Purkinje cell (primary cell): ENCODE measurements around the gene ZNF320. TPM values are rescaled to one million over a fixed set of nuclear protein-coding genes. Genes with fewer than 3 reads are reported as not detected.

Experiments
- polyA plus RNA-seq: library from polyadenylated mRNA; unstranded; fragments of >200 nt; fragmentation: Nextera tagmentation; gene quantifications from 2 replicates; pipeline ENCODE4 v1.2.1, GENCODE V29; 2014

Gene ZNF320
- polyA plus RNA-seq, result 4.9 and 10.2 TPM in 2 replicates

GRCh38 chr19:52897138-52897935 is at the start of gene ZNF320:
ZNF320 (minus strand) TSS chr19:52897635; CDS start chr19:52890255, 7,380 bp downstream.

GRCh38 chr19:52922841-52923777 is 25.7 kb upstream of the ZNF320 start, which contains the start of gene ZNF888:
ZNF888 (minus strand) TSS chr19:52923428; CDS start chr19:52917873, 5,555 bp downstream.

GRCh38 chr19:52857378-52858191 is 39.9 kb downstream of the ZNF320 start, which contains the start of gene ZNF468:
ZNF468 (minus strand) TSS chr19:52857619; CDS start chr19:52854272, 3,347 bp downstream.

Other genes with a start within 250 kb of the ZNF320 start
- 3.1 and 5.0 TPM in 2 replicates for gene ZNF611, start 162.6 kb downstream of the ZNF320 start, polyA plus RNA-seq
- 0.93 and 4.1 TPM in 2 replicates for gene ZNF600, start 110.8 kb downstream of the ZNF320 start, polyA plus RNA-seq
- 4.6 and 6.3 TPM in 2 replicates for gene ZNF28, start 76.0 kb downstream of the ZNF320 start, polyA plus RNA-seq
- gene ZNF468, start 40.0 kb downstream of the ZNF320 start, polyA plus RNA-seq, result 4.8 and 10.1 TPM in 2 replicates
- 0.38 TPM in 1 of 2 replicates, not detected in the other for gene ZNF888, start 25.8 kb upstream of the ZNF320 start, polyA plus RNA-seq
- gene ZNF816, start 65.2 kb upstream of the ZNF320 start, polyA plus RNA-seq, result 1.2 and 7.5 TPM in 2 replicates
- gene ERVV-1, start 116.3 kb upstream of the ZNF320 start, polyA plus RNA-seq, result not detected in 2 replicates
- gene ERVV-2, start 147.1 kb upstream of the ZNF320 start, polyA plus RNA-seq, result not detected in 2 replicates
- gene ZNF160, start 205.8 kb upstream of the ZNF320 start, polyA plus RNA-seq, result 6.8 and 8.2 TPM in 2 replicates
- 46.1 and 56.6 TPM in 2 replicates for gene ZNF415, start 235.3 kb upstream of the ZNF320 start, polyA plus RNA-seq